ENCODE measurements around the gene BLACAT1.

- TF ChIP-seq CTCF (IDR thresholded peaks at IDR 0.05; ENCODE audit: insufficient read depth, low read length) (no peak), POLR2AphosphoS5 (IDR thresholded peaks at IDR 0.05; ENCODE audit: low read depth) (no peak), REST (IDR thresholded peaks at IDR 0.05; ENCODE audit: insufficient replicate concordance, low read depth) (no peak), SPI1 (IDR thresholded peaks at IDR 0.05; ENCODE audit: borderline replicate concordance, low read depth) (no peak), GABPA (IDR thresholded peaks at IDR 0.05; ENCODE audit: low read depth) (no peak)
Observed at GRCh38 chr1:205470131-205470530, 14.3 kb upstream of the BLACAT1 start.

Data from HL-60 (cell line).